Activated CD4-positive, alpha-beta T cell treated with anti-CD3 and anti-CD28 coated beads, Interleukin-2, amount 10 ng/mL, durations not matched to agents 7 days and 5 days (primary cell): ENCODE results near the gene CD8B2. TPM values are rescaled to one million over a fixed set of nuclear protein-coding genes. Genes with fewer than 3 reads are reported as not detected.
"Not testable (repeated sequence)": the region's sequence is repeated elsewhere in the genome, so short reads cannot be mapped to it uniquely, and the experiment has no call there.

Experiments used
- CTCF ChIA-PET: fragments of 350-600 bp; sonication (Branson Sonifier 250); formaldehyde crosslinking; loops from one replicate; lab custom pipeline; 2021; ENCODE audit warnings: antibody characterized with exemption; lab: Charles Lee
- POLR2A ChIA-PET: fragments of 350-600 bp; sonication (Branson Sonifier 250); formaldehyde crosslinking; loops from one replicate; lab custom pipeline; 2021; ENCODE audit warnings: antibody characterized with exemption; lab: Charles Lee
- DNase-seq: peaks from one replicate; pipeline ENCODE4 v3.0.0-alpha.2; 2020
- H3K27ac Mint-ChIP-seq: one replicate; pipeline ENCODE4 v1.8.0; 2021; ENCODE audit warnings: mild to moderate bottlenecking, moderate library complexity, mixed read lengths
- H3K27me3 Mint-ChIP-seq: one replicate; pipeline ENCODE4 v1.8.0; 2021; ENCODE audit warnings: mixed read lengths
- H3K36me3 Mint-ChIP-seq: one replicate; pipeline ENCODE4 v1.8.0; 2021; ENCODE audit warnings: low read depth, mixed read lengths
- H3K4me1 Mint-ChIP-seq: one replicate; pipeline ENCODE4 v1.8.0; 2021; ENCODE audit warnings: mixed read lengths
- H3K4me3 Mint-ChIP-seq: one replicate; pipeline ENCODE4 v1.8.0; 2021; ENCODE audit warnings: mild to moderate bottlenecking, moderate library complexity, mixed read lengths
- H3K9me3 Mint-ChIP-seq: one replicate; pipeline ENCODE4 v1.8.0; 2021; ENCODE audit warnings: mixed read lengths
- total RNA-seq, 2 experiments: library from RNA; stranded (reverse); gene quantifications; one replicate each; pipeline ENCODE4 v1.2.3, GENCODE V29; 2021

The CD8B2 gene
- total RNA-seq, 2 experiments from 2014 or later, result not detected

GRCh38 chr2:106542746-106543359 is 55.7 kb downstream of the CD8B2 start:
- POLR2A ChIA-PET, result no interaction called here
- peak; percentile 74 for DNase-seq
- H3K9me3 Mint-ChIP-seq, result no peaks in the 10 kb centered on the region
- peaks cover 3% of the 10 kb centered on the region for H3K4me1 Mint-ChIP-seq
- no peak overlapping the region for H3K27ac Mint-ChIP-seq
- CTCF ChIA-PET, result interaction anchor here (0.6 to 1.2 kb wide), 2 partner anchors 9 to 974 kb away, joined by 3 read pairs; no protein-coding TSS in a partner anchor
- H3K36me3 Mint-ChIP-seq, result no peaks in the 10 kb centered on the region
- H3K4me3 Mint-ChIP-seq, result peak overlapping the region; percentile 39
- H3K27me3 Mint-ChIP-seq, result peaks cover 14% of the 10 kb centered on the region

- Mint-ChIP-seq H3K36me3 (no peaks in the 10 kb centered on the region), H3K4me1 (peaks cover 3% of the 10 kb centered on the region), H3K4me3 (no peak overlapping the region), H3K27me3 (peaks cover 16% of the 10 kb centered on the region), H3K27ac (no peak overlapping the region), H3K9me3 (no peaks in the 10 kb centered on the region)
- ChIA-PET CTCF (interaction anchor here (1.4 kb wide), 1 partner anchor 12 kb away, joined by 3 read pairs; no protein-coding TSS in a partner anchor), POLR2A (no interaction called here)
- DNase-seq, result no peak
Measured at GRCh38 chr2:106545007-106545406, 57.8 kb downstream of the CD8B2 start.

- H3K36me3 Mint-ChIP-seq, result no peaks in the 10 kb centered on the region
- POLR2A ChIA-PET, result interaction anchor here (0.6 kb wide), 2 partner anchors 15 to 30 kb away, joined by 3 to 4 read pairs; no protein-coding TSS in a partner anchor
Measured at GRCh38 chr2:106546391-106546990, 59.3 kb downstream of the CD8B2 start.

GRCh38 chr2:106547164-106547903 is 60.2 kb downstream of the CD8B2 start:
- H3K4me3 Mint-ChIP-seq, result no peak overlapping the region
- ChIA-PET CTCF (no interaction called here), POLR2A (no interaction called here)
- peaks cover 12% of the 10 kb centered on the region for H3K27me3 Mint-ChIP-seq
- no peak overlapping the region for H3K27ac Mint-ChIP-seq
- DNase-seq, result no peak
- no peaks in the 10 kb centered on the region for H3K9me3 Mint-ChIP-seq
- peaks cover 3% of the 10 kb centered on the region for H3K4me1 Mint-ChIP-seq
- H3K36me3 Mint-ChIP-seq, result no peaks in the 10 kb centered on the region

More at GRCh38 chr2:106546391-106546990, 59.3 kb downstream of the CD8B2 start:
- no peak overlapping the region for H3K4me3 Mint-ChIP-seq
- DNase-seq, result no peak
- H3K9me3 Mint-ChIP-seq, result no peaks in the 10 kb centered on the region
- H3K27ac Mint-ChIP-seq, result no peak overlapping the region
- CTCF ChIA-PET, result interaction anchor here (1.2 kb wide), 1 partner anchor 432 kb away, joined by 3 read pairs; no protein-coding TSS in a partner anchor
- peaks cover 3% of the 10 kb centered on the region for H3K4me1 Mint-ChIP-seq
- peaks cover 16% of the 10 kb centered on the region for H3K27me3 Mint-ChIP-seq

GRCh38 chr2:106551417-106552130 is 64.4 kb downstream of the CD8B2 start:
- Mint-ChIP-seq H3K27ac (no peak overlapping the region), H3K4me3 (no peak overlapping the region), H3K27me3 (peaks cover 6% of the 10 kb centered on the region), H3K36me3 (no peaks in the 10 kb centered on the region), H3K4me1 (no peaks in the 10 kb centered on the region), H3K9me3 (no peaks in the 10 kb centered on the region)
- ChIA-PET CTCF (no interaction called here), POLR2A (no interaction called here)
- DNase-seq, result no peak

GRCh38 chr2:106552921-106553320 is 65.8 kb downstream of the CD8B2 start:
- CTCF ChIA-PET, result interaction anchor here (1.0 kb wide), 1 partner anchor 9 kb away, joined by 3 read pairs; no protein-coding TSS in a partner anchor
- no peaks in the 10 kb centered on the region for H3K4me1 Mint-ChIP-seq
- H3K27ac Mint-ChIP-seq, result no peak overlapping the region
- no peak for DNase-seq
- POLR2A ChIA-PET, result no interaction called here
- no peak overlapping the region for H3K4me3 Mint-ChIP-seq
- no peaks in the 10 kb centered on the region for H3K9me3 Mint-ChIP-seq
- H3K36me3 Mint-ChIP-seq, result no peaks in the 10 kb centered on the region
- H3K27me3 Mint-ChIP-seq, result peaks cover 4% of the 10 kb centered on the region

GRCh38 chr2:106553321-106553720 is 66.2 kb downstream of the CD8B2 start:
- CTCF ChIA-PET, result no interaction called here
- Mint-ChIP-seq H3K27me3 (peaks cover 3% of the 10 kb centered on the region), H3K4me1 (no peaks in the 10 kb centered on the region), H3K4me3 (no peak overlapping the region), H3K9me3 (no peaks in the 10 kb centered on the region), H3K36me3 (no peaks in the 10 kb centered on the region), H3K27ac (no peak overlapping the region)
- no peak for DNase-seq
- POLR2A ChIA-PET, result no interaction called here

- Mint-ChIP-seq H3K27me3 (peaks cover 3% of the 10 kb centered on the region), H3K4me1 (no peaks in the 10 kb centered on the region), H3K36me3 (no peaks in the 10 kb centered on the region), H3K27ac (no peak overlapping the region), H3K9me3 (no peaks in the 10 kb centered on the region), H3K4me3 (no peak overlapping the region)
- ChIA-PET CTCF (no interaction called here), POLR2A (no interaction called here)
- DNase-seq, result no peak
Measured at GRCh38 chr2:106554411-106554810, 67.2 kb downstream of the CD8B2 start.

GRCh38 chr2:106555053-106555452 is 67.9 kb downstream of the CD8B2 start:
- CTCF ChIA-PET, result interaction anchor here (1.5 kb wide), 1 partner anchor 27 kb away, joined by 3 read pairs; no protein-coding TSS in a partner anchor
- Mint-ChIP-seq H3K27ac (no peak overlapping the region), H3K27me3 (peaks cover 3% of the 10 kb centered on the region), H3K9me3 (no peaks in the 10 kb centered on the region), H3K4me1 (no peaks in the 10 kb centered on the region), H3K36me3 (no peaks in the 10 kb centered on the region), H3K4me3 (no peak overlapping the region)
- POLR2A ChIA-PET, result no interaction called here
- DNase-seq, result no peak

GRCh38 chr2:106559786-106560185 is 72.6 kb downstream of the CD8B2 start:
- H3K9me3 Mint-ChIP-seq, POLR2A ChIA-PET, H3K27me3 Mint-ChIP-seq, H3K27ac Mint-ChIP-seq, H3K4me1 Mint-ChIP-seq, H3K4me3 Mint-ChIP-seq, CTCF ChIA-PET, DNase-seq, H3K36me3 Mint-ChIP-seq: not testable (repeated sequence)

GRCh38 chr2:106560773-106561172 is 73.6 kb downstream of the CD8B2 start:
- H3K27me3 Mint-ChIP-seq, result no peaks in the 10 kb centered on the region
- POLR2A ChIA-PET, result no interaction called here

GRCh38 chr2:106561356-106561755 is 74.2 kb downstream of the CD8B2 start:
- DNase-seq, result no peak
- CTCF ChIA-PET, result interaction anchor here (2.1 kb wide), 1 partner anchor 21 kb away, joined by 5 read pairs; no protein-coding TSS in a partner anchor
- Mint-ChIP-seq H3K4me3 (no peak overlapping the region), H3K9me3 (no peaks in the 10 kb centered on the region), H3K27me3 (no peaks in the 10 kb centered on the region), H3K4me1 (peaks cover 8% of the 10 kb centered on the region), H3K36me3 (no peaks in the 10 kb centered on the region), H3K27ac (no peak overlapping the region)
- POLR2A ChIA-PET, result no interaction called here

More at GRCh38 chr2:106560773-106561172, 73.6 kb downstream of the CD8B2 start:
- Mint-ChIP-seq H3K9me3 (no peaks in the 10 kb centered on the region), H3K4me3 (no peak overlapping the region), H3K27ac (no peak overlapping the region), H3K36me3 (no peaks in the 10 kb centered on the region), H3K4me1 (peaks cover 4% of the 10 kb centered on the region)
- no peak for DNase-seq
- CTCF ChIA-PET, result no interaction called here
